GM19023 (cell line): ENCODE data around the gene OTOGL.

Source experiments
- ATAC-seq: cut with Tn5 transposase; IDR thresholded peaks from one replicate; pipeline ENCODE4 v1.9.1; 2021; ENCODE audit warnings: mild to moderate bottlenecking, moderate library complexity; ENCODE audit not compliant: unreplicated experiment

The OTOGL gene

GRCh38 chr12:80353254-80353653, 253.9 kb downstream of the OTOGL start:
- ATAC-seq = no peak

GRCh38 chr12:80356097-80356496, 256.8 kb downstream of the OTOGL start:
- ATAC-seq = no peak

GRCh38 chr12:80359703-80360102, 260.4 kb downstream of the OTOGL start:
- ATAC-seq = no peak

- ATAC-seq = no peak
Measured at GRCh38 chr12:80364056-80364455, 264.7 kb downstream of the OTOGL start.

- ATAC-seq = no peak
Measured at GRCh38 chr12:80373666-80374065, 274.3 kb downstream of the OTOGL start.

GRCh38 chr12:80374615-80375014, 275.3 kb downstream of the OTOGL start:
- no peak for ATAC-seq

GRCh38 chr12:80377140-80377794, 277.9 kb downstream of the OTOGL start:
- ATAC-seq = no peak

- ATAC-seq = no peak
Measured at GRCh38 chr12:80381121-80381520, 281.8 kb downstream of the OTOGL start.

- no peak for ATAC-seq
Measured at GRCh38 chr12:80382254-80382653, 282.9 kb downstream of the OTOGL start.

GRCh38 chr12:80400571-80400991, 301.2 kb downstream of the OTOGL start:
- ATAC-seq = no peak

- no peak for ATAC-seq
Measured at GRCh38 chr12:80401191-80401590, 301.9 kb downstream of the OTOGL start.

- no peak for ATAC-seq
Measured at GRCh38 chr12:80404629-80405028, 305.3 kb downstream of the OTOGL start.

GRCh38 chr12:80406253-80406652, 306.9 kb downstream of the OTOGL start:
- ATAC-seq = no peak

- no peak for ATAC-seq
Measured at GRCh38 chr12:80411787-80412186, 312.4 kb downstream of the OTOGL start.

- peak; percentile 76 for ATAC-seq
Measured at GRCh38 chr12:80412343-80412953, 313.1 kb downstream of the OTOGL start.

GRCh38 chr12:80413462-80413861, 314.1 kb downstream of the OTOGL start:
- no peak for ATAC-seq

GRCh38 chr12:80415466-80415865, 316.1 kb downstream of the OTOGL start:
- ATAC-seq = no peak

GRCh38 chr12:80419644-80420043, 320.3 kb downstream of the OTOGL start:
- ATAC-seq = no peak

- no peak for ATAC-seq
Measured at GRCh38 chr12:80420075-80420474, 320.7 kb downstream of the OTOGL start.

- no peak for ATAC-seq
Measured at GRCh38 chr12:80422550-80422949, 323.2 kb downstream of the OTOGL start.
